SK-N-SH treated with all-trans-retinoic acid at 6 μM for 48 hours (cell line): Measurements from ENCODE around the gene CDHR5.

Experiments used
- ATAC-seq: fragments of 200-7000 bp; cut with Tn5 transposase; 3 replicates; pipeline ENCODE4 v1.9.1; 2020; ENCODE audit warnings: mild to moderate bottlenecking, moderate library complexity
- BACH2 ChIP-seq: fragments of 250-450 bp; sonication (Bioruptor Pico); IDR thresholded peaks from 2 replicates; pipeline ENCODE4 v1.9.0; 2021; ENCODE audit warnings: mild to moderate bottlenecking, borderline replicate concordance
- CSDC2 ChIP-seq: fragments of 250-450 bp; sonication (Bioruptor Pico); IDR thresholded peaks from 2 replicates; pipeline ENCODE4 v1.5.0; 2020; ENCODE audit warnings: mild to moderate bottlenecking, moderate library complexity
- ESRRG ChIP-seq: fragments of 250-450 bp; sonication (Bioruptor Pico); IDR thresholded peaks from 2 replicates; pipeline ENCODE4 v1.6.1; 2021; ENCODE audit warnings: mild to moderate bottlenecking
- GLIS3 ChIP-seq: fragments of 250-450 bp; sonication (Bioruptor Pico); IDR thresholded peaks from 2 replicates; pipeline ENCODE4 v1.5.0; 2020; ENCODE audit warnings: mild to moderate bottlenecking, moderate library complexity
- ISL1 ChIP-seq: fragments of 250-450 bp; sonication (Bioruptor Pico); IDR thresholded peaks from 2 replicates; pipeline ENCODE4 v2.1.2; 2022; ENCODE audit warnings: mild to moderate bottlenecking, moderate library complexity
- OSR1 ChIP-seq: fragments of 250-450 bp; sonication (Bioruptor Pico); IDR thresholded peaks from 2 replicates; pipeline ENCODE4 v1.8.0; 2022; ENCODE audit warnings: moderate library complexity, mild to moderate bottlenecking, inconsistent platforms
- PPARA ChIP-seq: fragments of 250-450 bp; sonication (Bioruptor Pico); IDR thresholded peaks from 2 replicates; pipeline ENCODE4 v1.5.0; 2020; ENCODE audit warnings: mild to moderate bottlenecking, borderline replicate concordance
- RARB ChIP-seq: fragments of 250-450 bp; sonication (Bioruptor Pico); IDR thresholded peaks from 2 replicates; pipeline ENCODE4 v1.8.0; 2021; ENCODE audit warnings: mild to moderate bottlenecking, moderate library complexity
- TCF4 ChIP-seq: fragments of 250-450 bp; sonication (Bioruptor Pico); IDR thresholded peaks from 2 replicates; pipeline ENCODE4 v1.8.0; 2021; ENCODE audit warnings: mild to moderate bottlenecking, moderate library complexity, borderline replicate concordance
- ZC3H10 ChIP-seq: fragments of 250-450 bp; sonication (Bioruptor Pico); IDR thresholded peaks from 2 replicates; pipeline ENCODE4 v1.5.1; 2021; ENCODE audit warnings: mild to moderate bottlenecking, moderate library complexity
- ZFP3 ChIP-seq: fragments of 250-450 bp; sonication (Bioruptor Pico); IDR thresholded peaks from 2 replicates; pipeline ENCODE4 v1.5.0; 2020; ENCODE audit warnings: mild to moderate bottlenecking, moderate library complexity
- ZFP30 ChIP-seq: fragments of 450-650 bp; formaldehyde crosslinking; IDR thresholded peaks from 2 replicates; pipeline ENCODE4 v1.5.0; 2022; ENCODE audit warnings: mild to moderate bottlenecking, moderate library complexity
- ZNF565 ChIP-seq: fragments of 450-650 bp; formaldehyde crosslinking; conservative IDR thresholded peaks from 2 replicates; pipeline ENCODE4 v1.5.0; 2020; ENCODE audit warnings: low read depth, mild to moderate bottlenecking, moderate library complexity
- ZNF8 ChIP-seq: fragments of 450-650 bp; formaldehyde crosslinking; IDR thresholded peaks from 2 replicates; pipeline ENCODE4 v1.5.0; 2020; ENCODE audit warnings: mild to moderate bottlenecking, moderate library complexity
- TF ChIP-seq, protein P1 (sequence below): fragments of 250-450 bp; sonication (Bioruptor Pico); IDR thresholded peaks from 2 replicates; pipeline ENCODE4 v1.5.0; 2020; ENCODE audit warnings: mild to moderate bottlenecking, moderate library complexity
- TF ChIP-seq, protein P2 (sequence below): fragments of 250-450 bp; sonication (Bioruptor Pico); IDR thresholded peaks from 2 replicates; pipeline ENCODE4 v1.8.0; 2020; ENCODE audit warnings: mild to moderate bottlenecking, moderate library complexity, borderline replicate concordance
- TF ChIP-seq, protein P3 (sequence below): fragments of 250-450 bp; sonication (Bioruptor Pico); IDR thresholded peaks from 2 replicates; pipeline ENCODE4 v1.8.0; 2021; ENCODE audit warnings: low read depth, mild to moderate bottlenecking, moderate library complexity, borderline replicate concordance

CDHR5 gene

DNA sequence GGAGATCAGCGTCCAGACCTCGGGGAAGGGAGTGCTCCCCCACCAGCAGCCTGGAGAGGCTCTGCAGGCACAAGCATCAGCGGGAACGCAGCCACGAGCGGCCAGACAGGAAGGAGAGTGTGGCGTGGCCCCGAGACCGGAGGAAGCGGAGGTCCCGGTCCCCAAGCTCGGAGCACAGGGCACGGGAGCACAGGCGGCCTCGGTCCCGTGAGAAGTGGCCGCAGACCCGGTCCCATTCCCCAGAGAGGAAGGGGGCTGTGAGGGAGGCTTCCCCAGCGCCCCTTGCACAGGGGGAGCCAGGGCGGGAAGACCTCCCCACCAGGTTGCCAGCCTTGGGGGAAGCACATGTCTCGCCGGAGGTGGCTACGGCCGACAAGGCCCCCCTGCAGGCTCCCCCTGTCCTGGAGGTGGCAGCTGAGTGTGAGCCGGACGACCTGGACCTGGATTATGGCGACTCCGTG lies 15.9 kb downstream of the CDHR5 start:
- ATAC-seq: no peak
- TF ChIP-seq, protein P1, sequence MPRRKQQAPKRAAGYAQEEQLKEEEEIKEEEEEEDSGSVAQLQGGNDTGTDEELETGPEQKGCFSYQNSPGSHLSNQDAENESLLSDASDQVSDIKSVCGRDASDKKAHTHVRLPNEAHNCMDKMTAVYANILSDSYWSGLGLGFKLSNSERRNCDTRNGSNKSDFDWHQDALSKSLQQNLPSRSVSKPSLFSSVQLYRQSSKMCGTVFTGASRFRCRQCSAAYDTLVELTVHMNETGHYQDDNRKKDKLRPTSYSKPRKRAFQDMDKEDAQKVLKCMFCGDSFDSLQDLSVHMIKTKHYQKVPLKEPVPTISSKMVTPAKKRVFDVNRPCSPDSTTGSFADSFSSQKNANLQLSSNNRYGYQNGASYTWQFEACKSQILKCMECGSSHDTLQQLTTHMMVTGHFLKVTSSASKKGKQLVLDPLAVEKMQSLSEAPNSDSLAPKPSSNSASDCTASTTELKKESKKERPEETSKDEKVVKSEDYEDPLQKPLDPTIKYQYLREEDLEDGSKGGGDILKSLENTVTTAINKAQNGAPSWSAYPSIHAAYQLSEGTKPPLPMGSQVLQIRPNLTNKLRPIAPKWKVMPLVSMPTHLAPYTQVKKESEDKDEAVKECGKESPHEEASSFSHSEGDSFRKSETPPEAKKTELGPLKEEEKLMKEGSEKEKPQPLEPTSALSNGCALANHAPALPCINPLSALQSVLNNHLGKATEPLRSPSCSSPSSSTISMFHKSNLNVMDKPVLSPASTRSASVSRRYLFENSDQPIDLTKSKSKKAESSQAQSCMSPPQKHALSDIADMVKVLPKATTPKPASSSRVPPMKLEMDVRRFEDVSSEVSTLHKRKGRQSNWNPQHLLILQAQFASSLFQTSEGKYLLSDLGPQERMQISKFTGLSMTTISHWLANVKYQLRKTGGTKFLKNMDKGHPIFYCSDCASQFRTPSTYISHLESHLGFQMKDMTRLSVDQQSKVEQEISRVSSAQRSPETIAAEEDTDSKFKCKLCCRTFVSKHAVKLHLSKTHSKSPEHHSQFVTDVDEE (CRISPR knock-in tag): no peak
- TF ChIP-seq ZFP3 (CRISPR knock-in tag): no peak
- TF ChIP-seq, protein P2, sequence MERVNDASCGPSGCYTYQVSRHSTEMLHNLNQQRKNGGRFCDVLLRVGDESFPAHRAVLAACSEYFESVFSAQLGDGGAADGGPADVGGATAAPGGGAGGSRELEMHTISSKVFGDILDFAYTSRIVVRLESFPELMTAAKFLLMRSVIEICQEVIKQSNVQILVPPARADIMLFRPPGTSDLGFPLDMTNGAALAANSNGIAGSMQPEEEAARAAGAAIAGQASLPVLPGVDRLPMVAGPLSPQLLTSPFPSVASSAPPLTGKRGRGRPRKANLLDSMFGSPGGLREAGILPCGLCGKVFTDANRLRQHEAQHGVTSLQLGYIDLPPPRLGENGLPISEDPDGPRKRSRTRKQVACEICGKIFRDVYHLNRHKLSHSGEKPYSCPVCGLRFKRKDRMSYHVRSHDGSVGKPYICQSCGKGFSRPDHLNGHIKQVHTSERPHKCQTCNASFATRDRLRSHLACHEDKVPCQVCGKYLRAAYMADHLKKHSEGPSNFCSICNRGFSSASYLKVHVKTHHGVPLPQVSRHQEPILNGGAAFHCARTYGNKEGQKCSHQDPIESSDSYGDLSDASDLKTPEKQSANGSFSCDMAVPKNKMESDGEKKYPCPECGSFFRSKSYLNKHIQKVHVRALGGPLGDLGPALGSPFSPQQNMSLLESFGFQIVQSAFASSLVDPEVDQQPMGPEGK (CRISPR knock-in tag): no peak
- TF ChIP-seq PPARA (CRISPR knock-in tag): no peak
- TF ChIP-seq ZFP30 (CRISPR knock-in tag): no peak
- no peak for TF ChIP-seq ISL1
- no peak for TF ChIP-seq CSDC2 (CRISPR knock-in tag)
- TF ChIP-seq GLIS3: no peak
- no peak for TF ChIP-seq ZC3H10 (CRISPR knock-in tag)
- TF ChIP-seq ZNF565 (CRISPR knock-in tag): no peak
- no peak for TF ChIP-seq RARB (CRISPR knock-in tag)
- TF ChIP-seq, protein P3, sequence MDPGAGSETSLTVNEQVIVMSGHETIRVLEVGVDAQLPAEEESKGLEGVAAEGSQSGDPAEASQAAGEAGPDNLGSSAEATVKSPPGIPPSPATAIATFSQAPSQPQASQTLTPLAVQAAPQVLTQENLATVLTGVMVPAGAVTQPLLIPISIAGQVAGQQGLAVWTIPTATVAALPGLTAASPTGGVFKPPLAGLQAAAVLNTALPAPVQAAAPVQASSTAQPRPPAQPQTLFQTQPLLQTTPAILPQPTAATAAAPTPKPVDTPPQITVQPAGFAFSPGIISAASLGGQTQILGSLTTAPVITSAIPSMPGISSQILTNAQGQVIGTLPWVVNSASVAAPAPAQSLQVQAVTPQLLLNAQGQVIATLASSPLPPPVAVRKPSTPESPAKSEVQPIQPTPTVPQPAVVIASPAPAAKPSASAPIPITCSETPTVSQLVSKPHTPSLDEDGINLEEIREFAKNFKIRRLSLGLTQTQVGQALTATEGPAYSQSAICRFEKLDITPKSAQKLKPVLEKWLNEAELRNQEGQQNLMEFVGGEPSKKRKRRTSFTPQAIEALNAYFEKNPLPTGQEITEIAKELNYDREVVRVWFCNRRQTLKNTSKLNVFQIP (CRISPR knock-in tag): no peak
- no peak for TF ChIP-seq ESRRG (CRISPR knock-in tag)

DNA sequence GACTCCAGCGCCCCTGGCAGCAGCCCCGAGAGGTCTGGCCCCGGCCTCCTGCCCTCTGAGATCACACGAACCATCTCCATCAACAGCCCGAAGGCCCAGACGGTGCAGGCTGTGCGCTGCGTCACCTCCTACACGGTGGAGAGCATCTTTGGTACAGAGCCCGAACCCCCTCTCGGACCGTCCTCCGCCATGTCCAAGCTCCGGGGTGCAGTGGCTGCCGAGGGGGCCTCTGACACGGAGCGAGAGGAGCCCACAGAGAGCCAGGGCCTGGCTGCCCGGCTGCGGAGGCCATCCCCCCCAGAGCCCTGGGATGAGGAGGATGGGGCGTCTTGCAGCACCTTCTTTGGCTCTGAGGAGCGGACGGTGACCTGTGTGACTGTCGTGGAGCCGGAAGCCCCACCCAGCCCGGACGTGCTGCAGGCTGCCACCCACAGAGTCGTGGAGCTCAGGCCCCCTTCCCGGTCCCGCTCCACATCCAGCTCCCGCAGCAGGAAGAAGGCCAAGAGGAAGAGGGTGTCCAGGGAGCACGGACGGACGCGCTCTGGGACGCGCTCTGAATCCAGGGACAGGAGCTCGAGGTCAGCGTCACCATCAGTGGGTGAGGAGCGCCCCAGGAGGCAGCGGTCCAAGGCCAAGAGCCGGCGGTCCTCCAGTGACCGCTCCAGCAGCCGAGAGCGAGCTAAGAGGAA lies 16.6 kb downstream of the CDHR5 start:
- ATAC-seq: no peak
- no peak for TF ChIP-seq ZNF565 (CRISPR knock-in tag)

DNA sequence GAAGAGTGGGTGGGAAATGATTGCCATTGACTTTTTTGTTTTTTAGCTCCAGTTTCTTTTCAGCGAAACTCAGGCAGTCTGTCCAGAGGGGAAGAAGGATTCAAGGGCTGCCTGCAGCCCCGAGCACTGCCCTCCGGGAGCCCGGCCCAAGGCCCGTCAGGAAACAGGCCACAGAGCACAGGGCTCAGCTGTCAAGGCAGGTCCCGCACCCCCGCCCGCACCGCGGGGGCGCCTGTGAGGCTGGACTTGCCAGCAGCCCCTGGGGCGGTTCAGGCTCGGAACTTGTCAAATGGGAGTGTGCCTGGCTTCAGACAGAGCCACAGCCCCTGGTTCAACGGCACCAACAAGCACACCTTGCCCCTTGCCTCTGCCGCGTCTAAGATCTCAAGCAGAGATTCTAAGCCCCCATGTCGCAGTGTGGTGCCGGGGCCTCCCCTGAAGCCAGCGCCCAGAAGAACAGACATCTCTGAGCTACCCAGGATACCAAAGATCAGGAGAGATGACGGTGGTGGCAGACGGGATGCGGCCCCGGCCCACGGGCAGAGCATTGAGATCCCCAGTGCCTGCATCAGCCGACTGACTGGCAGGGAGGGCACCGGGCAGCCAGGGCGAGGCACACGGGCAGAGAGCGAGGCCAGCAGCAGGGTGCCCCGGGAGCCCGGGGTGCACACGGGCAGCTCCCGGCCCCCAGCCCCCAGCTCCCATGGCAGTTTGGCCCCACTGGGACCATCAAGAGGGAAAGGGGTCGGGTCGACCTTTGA lies 17.6 kb downstream of the CDHR5 start:
- TF ChIP-seq ISL1 (no peak), OSR1 (CRISPR knock-in tag) (no peak), ZNF8 (CRISPR knock-in tag) (no peak), CSDC2 (CRISPR knock-in tag) (no peak), RARB (CRISPR knock-in tag) (no peak), ZC3H10 (CRISPR knock-in tag) (no peak), TCF4 (CRISPR knock-in tag) (no peak), ZFP30 (CRISPR knock-in tag) (no peak), ZFP3 (CRISPR knock-in tag) (no peak), PPARA (CRISPR knock-in tag) (no peak), ESRRG (CRISPR knock-in tag) (no peak), BACH2 (no peak)
- TF ChIP-seq, protein P1 (CRISPR knock-in tag): no peak
- TF ChIP-seq, protein P2 (CRISPR knock-in tag): no peak
- TF ChIP-seq, protein P3 (CRISPR knock-in tag): no peak
- no peak for ATAC-seq
